GM23338 (cell line): ENCODE measurements around the gene MBD6.

Experiments used
- CTCF ChIP-seq, 2 experiments: fragments of 200-600 bp in 1 of 2; sonication (generic) in 1 of 2; conservative IDR thresholded peaks; 2 replicates each; pipeline versions ENCODE4 v1.5.1 to v1.6.1; 2016 to 2017; ENCODE audit warnings: antibody characterized with exemption in 2 of 2, low read depth in 2 of 2, mild to moderate bottlenecking in 2 of 2, moderate library complexity in 1 of 2
- REST ChIP-seq: IDR thresholded peaks from one replicate; pipeline ENCODE4 v1.6.1; 2018; ENCODE audit warnings: antibody characterized with exemption; ENCODE audit not compliant: unreplicated experiment
- ZNF462 ChIP-seq: fragments of 250-450 bp; sonication (Bioruptor Pico); IDR thresholded peaks from 2 replicates; pipeline ENCODE4 v1.5.0; 2020; ENCODE audit warnings: mild to moderate bottlenecking, moderate library complexity

- TF ChIP-seq REST (no peak), ZNF462 (CRISPR knock-in tag) (no peak), CTCF (conservative IDR thresholded peaks at IDR 0.05; ENCODE audit: low read depth in 2 of 2) (no peak)
These were observed 49.5 kb downstream of the MBD6 start for GRCh38 chr12:57571926-57572762.
